Anterior cingulate cortex (tissue), 58 donors: ENCODE data around the gene HIGD2B.
"Not testable (repeated sequence)": the region's sequence is repeated elsewhere in the genome, so short reads cannot be mapped to it uniquely, and the experiment has no call there.

Source experiments
- DNase-seq, 58 donors: peaks; one replicate each; lab custom pipeline; 2025; lab: John Stamatoyannopoulos, UW

Gene HIGD2B, protein sequence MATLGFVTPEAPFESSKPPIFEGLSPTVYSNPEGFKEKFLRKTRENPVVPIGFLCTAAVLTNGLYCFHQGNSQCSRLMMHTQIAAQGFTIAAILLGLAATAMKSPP

DNA sequence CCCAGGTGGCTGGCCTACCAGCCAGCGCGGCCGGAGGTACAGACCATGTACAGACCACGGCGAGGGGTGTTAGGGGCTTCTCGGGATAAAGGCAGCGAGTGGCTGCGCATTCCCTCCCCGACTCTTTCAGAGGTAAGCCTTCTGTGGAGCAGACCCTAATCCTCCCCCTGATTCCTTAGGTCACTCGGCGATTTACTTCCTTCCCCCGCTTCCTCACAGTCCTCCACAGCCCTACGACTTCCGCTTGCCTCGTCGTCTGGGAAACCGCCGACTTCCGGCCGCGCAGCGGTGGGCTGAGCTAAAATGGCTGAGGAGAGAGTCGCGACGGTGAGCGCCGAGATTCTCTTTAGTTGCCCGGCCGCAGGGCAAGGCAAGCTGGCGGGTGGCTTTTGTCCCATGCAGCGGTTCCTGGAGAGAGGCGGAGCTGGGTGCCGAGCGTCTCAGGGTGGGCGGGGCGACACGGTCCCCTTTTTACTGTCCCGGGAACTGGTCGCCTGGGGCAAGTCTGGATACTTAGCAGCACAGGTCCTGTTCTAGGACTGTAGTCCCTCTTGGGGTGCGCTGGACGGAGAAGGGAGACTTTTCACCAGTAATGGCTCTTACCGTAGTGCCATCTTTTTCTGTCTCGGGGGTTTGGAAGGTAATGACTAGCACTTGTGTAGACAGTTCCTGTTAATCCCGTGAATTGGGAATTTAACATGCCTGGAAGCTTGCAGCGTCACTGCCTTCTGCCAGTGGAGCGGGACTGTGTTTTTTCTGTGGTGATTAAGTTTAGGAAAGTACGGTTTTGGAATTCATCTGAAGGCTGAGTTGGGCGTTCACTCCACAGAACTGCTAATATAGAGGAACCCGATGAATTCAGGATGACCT is at the start of gene HIGD2B, which contains the start of gene BBS4:
TSS of gene HIGD2B (minus strand) at position 258 of the 870 bp plus-strand sequence. CDS start 9,808 bp downstream, outside the sequence.
TSS of gene BBS4 (plus strand) at position 283 of the 870 bp plus-strand sequence. CDS start at position 304, 21 bp downstream.
- no peak for DNase-seq

DNA sequence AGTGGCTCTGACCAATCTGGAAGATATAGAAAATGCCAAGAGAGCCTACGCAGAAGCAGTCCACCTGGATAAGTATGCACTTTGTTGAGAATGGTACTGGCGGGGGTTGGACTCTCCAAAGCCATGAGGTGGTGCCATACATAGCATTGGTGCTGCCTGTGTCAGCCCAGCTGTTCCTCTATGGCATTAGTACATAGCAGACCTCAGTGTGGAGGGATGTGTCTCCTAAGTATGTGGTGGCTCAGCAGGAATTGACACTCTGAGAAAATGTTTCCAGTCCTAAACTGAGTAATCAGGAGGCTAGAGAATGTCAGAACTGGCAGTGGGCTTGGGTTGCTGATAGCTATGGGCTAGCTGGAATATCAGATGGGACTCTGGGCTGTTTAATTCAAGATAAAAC is 49.1 kb upstream of the HIGD2B start:
- no peak for DNase-seq

DNA sequence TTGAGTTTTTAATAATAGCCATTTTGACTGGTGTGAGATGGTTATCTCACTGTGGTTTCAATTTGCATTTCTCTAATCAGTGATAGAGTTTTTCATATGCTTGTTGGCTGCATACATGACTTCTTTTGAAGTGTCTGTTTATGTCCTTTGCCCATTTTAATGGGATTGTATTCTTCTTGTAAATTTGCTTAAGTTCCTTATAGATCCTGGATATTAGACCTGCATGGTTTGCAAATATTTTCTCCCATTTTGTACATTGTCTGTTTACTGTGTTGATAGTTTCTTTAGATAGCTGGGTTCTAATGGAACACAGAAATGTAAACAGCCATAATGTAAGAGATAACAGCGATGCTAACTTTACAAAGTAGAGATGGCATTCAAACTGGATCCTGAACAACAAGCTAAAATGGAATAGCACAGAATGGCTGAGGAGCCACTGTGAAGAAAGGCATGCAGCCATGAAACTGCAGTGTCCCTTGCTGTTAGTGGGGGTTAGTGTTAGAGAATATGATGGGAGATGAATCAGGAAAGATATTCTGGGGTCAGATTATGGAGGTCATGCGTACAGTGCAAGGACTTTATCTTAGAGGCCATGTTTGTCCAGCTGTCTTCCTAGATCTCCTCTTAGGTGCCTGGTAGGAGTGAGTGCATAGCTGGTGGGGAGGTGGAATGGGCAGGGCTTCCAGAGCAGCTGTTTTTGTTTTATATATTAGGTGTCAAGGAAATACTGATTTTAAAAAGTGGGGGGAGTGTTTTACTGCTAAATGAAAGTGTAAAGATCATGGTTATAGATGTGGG is 48.2 kb upstream of the HIGD2B start:
- no peak for DNase-seq

DNA sequence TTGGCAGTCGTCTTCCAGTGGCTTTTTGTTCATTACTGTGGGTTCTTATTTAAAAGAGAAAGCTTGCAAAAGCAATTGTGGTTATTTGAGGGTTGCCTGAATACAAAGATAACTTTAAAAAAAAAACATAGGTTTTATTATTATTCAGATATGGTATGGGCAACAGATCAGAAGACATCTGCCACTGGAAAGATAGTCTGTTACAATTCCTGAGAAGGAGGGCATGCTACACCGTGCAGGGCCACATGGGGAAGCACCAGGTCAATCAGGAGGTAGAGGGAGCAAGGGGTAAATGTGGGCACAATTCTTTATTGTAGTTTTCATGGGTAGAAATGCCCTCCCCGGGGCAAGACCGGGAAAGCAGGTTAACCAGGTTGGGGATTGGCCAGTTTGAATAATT is 46.5 kb upstream of the HIGD2B start:
- DNase-seq: no peak

DNA sequence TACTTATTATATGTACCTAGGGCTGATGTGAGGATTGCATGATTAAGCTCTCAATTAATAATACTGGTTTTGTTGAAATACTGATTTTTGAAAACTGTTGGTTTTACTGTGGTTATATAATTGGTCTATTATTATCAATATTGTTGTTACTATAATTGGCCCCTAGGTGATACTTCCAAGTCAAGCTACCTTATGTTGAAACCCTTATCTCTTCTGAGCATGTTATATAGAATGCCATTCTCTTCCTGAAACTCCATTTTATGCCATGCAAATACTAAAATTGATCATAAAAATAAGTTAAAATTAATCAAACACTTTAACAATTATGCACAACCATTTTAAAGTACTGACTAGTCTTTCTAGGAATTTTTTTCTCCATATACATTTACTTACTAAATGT is 46.1 kb upstream of the HIGD2B start:
- DNase-seq: no peak

DNA sequence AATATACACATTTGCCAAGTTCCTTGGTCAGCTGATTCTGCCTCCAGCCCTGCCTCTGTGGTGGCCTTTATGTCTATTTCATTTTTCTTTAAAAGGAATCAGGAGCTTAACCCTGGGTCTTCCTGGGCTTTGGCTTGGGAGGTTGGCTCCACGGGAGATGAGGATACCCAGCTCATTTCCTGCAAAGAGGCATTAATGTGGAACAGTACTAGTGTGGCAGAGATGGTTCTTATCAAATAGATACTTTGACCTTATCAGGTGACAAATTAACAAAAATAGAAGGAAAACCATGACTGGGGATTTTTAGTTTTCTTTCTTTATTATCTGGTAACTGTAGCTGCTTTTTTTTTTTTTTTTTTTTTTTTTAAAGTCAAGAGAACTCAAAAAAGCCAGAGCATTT is 42.8 kb upstream of the HIGD2B start:
- DNase-seq: no peak

DNA sequence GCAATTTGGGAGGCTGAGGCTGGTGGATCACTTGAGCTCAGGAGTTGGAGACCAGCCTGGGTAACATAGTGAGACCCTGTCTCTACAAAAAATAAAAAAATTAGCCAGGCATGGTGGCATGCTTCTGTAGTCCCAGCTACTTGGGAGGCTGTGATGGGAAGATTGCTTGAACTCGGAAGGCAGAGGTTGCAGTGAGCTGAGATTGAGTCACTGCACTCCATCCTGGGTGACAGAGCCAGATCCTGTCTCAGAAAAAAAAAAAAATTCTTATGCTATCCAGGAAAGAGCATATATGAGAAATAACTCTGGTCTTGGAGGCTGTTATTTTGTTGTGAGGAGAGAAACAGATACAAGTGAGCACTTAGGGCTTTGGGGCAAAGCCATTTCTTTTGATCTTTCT is 42.3 kb upstream of the HIGD2B start:
- DNase-seq: not testable (repeated sequence)

DNA sequence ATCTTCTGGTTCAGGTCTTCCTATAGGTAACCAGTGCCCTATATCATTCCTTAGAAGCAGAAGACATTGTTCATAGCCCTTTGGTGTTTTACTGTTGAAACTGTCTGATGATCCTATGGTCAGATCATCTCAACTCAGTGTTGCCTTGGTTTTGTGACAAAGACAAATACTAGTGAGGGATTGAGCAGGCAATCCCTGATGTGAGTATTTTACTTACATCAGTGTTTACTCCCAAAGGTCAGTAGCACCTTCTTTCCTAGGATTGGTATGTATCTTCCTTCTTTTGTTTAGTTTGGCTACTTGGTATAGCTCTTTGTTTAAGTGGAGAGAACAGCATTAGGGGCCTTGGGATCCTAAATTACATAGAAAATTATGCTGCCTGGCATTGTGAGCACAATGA is 41.2 kb upstream of the HIGD2B start:
- no peak for DNase-seq

DNA sequence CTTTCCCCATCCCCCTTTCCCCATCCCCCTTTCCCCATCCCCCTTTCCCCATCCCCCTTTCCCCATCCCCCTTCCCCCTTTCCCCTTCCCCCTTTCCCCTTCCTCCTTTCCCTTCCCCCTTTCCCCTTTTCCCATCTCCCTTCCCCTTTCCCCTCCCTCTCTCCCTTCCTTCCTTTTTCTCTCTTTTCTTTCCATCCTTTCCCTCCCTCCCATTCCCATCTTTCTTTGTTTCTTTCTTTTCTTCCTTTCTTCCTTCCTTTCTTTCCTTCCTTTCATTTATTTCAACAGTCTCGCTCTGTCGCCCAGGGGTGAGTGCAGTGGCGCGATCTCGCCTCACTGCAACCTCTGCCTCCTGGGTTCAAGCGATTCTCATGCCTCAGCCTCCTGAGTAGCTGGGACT is 39.9 kb upstream of the HIGD2B start:
- not testable (repeated sequence) for DNase-seq

DNA sequence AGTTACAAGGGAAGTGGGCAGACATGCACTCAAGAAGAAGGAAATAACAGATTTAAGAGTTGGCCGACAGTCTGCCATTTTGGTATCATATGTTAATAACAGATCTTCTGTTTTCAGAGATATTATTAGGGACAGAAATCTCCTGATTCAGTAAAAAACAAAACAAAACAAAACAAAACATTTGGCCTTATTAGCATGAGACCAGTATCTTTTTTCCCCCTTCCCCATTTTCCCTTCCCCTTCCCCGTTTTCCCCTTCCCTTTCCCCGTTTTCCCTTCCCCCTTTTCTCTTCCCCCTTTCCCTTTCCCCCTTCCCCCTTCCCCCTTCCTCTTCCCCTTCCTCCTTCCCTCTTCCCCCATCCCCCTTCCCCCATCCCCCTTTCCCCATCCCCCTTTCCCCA is 39.5 kb upstream of the HIGD2B start:
- DNase-seq: no peak

DNA sequence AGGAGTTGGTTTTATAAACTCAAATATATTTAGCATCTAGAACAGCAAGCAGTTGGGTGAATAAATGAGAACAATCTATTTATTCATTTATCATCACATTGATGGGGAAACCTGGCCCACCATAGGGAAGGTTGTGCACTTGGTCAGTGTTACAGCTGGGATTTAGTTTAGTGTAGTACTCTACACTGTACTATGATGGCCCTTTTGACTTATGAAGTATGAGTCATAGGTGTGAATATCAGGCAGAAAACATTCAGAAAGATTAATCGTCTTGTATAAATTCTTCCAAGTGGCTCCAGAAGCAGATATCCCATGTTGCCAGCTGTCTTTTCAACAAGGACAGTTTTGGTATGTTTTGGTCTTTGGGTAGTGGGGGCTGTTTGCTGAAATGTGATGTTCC is 38.0 kb upstream of the HIGD2B start:
- DNase-seq: no peak

DNA sequence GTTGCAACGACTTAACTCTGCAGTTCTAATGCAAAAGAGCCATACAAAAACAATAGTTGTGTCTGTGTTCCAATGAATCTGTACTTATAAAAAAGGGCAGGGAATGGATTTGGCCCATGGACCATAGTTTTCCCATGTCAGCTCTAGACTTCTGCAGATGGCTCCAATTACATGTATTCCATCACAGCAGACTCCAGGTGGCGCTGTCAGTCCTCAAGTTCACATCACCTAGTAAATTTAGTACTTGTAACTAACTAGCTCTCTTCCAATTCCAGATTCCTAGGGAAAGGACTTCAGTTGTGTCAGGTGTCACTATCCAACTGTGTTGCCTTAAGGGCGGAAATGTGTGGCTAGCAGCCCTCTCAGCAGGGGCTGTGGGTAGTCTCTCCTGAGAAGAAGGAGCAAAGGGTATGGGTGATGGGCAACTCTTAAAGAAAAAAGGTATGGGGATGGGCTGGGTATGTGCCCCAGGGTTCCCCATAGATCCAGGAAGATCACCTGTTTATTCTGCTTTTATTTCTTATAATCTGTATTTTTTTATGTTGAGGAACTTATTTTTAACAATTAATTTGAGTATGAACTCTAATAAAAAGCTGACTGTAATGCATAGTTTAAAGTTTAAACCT is 36.2 kb upstream of the HIGD2B start:
- peak in 44 of 58 donors; percentile 0 to 72 (median 14) for DNase-seq

DNA sequence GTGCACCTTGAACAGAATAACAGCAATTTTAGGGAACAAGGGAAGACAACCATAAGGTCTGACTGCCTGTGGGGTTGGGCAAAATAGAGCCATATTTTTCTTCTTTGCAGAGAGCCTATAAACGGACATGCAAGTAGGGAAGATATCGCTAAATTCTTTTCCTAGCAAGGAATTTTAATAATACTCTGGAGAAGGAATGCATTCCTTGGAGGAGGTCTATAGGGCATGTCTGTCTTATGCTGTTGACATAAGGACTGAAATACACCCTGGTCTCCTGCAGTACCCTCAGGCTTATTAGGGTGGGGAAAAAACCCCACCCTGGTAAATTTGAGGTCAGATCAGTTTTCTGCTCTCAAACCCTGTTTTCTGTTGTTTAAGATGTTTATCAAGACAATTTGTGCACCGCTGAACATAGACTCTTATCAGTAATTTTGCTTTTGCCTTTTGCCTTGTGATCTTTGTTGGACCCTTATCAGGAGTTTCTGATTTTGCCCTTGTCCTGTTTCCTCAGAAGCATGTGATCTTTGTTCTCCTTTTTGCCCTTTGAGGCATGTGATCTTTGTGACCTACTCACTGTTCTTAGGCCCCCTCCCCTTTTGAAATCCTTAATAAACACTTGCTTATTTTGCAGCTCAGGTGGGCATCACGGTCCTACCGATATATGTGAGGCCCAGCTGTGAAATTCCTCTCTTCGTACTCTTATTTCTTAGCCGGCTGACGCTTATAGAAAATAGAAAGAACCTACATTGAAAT is 22.7 kb upstream of the HIGD2B start:
- DNase-seq: not testable (repeated sequence)

DNA sequence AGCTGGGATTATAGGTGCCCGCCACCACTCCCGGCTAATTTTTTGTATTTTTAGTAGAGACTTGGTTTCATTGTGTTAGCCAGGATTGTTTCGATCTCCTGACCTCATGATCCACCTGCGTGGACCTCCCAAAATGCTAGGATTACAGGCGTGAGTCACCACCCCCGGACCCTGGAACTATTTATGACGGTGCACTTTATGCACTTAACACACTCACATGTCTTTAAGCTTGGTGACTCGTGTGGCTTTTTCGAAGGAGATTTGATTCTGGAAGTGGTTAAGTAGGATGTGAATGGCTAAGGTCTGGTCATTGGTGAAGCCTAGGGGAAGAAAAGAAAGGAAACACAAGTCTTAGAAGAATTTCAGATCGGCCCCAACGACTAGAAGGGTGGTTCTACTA is 20.3 kb upstream of the HIGD2B start:
- DNase-seq: no peak

DNA sequence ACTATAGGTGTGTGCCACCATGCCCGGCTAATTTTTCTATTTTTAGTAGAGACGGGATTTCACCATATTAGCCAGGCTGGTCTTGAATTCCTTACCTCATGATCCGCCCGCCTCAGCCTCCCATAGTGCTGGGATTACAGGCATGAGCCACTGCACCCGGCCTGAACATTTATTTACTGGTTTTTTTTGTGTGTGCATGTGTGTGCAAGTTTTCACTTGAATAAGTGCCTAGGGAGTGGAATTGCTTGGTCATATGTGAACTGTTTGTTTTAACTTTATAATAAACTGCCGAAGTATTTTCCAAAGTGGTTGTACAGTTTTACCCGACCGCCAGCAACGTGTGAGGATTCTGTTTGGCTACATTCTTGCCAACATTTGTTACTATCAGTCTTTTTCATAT is 14.1 kb upstream of the HIGD2B start:
- no peak for DNase-seq

DNA sequence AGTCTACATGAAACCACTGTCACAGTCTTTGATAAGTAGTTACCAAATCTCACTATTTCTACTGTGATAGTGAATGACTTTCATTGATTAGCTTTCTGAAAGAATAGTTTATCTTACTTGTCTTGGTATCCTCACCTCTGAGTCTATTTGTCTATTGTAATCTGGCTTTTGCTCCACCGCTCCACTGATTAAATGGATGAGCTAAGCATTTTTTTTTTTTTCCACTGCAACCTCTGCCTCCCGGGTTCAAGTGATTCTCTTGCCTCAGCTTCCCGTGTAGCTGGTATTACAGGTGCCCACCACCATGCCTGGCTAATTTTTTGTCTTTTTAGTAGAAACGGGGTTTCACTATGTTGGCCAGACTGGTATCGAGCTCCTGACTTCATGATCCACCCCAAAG is 13.0 kb upstream of the HIGD2B start:
- DNase-seq: no peak

DNA sequence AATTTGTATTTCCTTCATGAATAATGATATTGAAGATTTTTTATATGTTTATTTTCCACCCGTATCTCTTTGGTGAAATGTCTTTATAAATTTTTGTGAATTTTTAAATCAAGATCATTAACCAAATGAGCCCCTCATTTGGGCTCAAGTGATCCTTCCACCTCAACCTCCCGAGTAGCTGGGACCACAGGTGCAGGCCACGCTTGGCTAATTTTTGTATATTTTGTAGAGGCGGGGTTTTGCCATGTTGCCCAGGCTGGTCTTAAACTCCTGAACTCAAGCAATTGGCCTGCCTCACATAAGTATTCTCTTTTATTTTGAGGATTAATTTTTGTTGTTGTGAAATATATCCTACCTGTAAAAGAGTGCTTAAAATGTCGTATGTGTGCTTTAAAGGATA is 5.0 kb upstream of the HIGD2B start:
- DNase-seq: no peak

DNA sequence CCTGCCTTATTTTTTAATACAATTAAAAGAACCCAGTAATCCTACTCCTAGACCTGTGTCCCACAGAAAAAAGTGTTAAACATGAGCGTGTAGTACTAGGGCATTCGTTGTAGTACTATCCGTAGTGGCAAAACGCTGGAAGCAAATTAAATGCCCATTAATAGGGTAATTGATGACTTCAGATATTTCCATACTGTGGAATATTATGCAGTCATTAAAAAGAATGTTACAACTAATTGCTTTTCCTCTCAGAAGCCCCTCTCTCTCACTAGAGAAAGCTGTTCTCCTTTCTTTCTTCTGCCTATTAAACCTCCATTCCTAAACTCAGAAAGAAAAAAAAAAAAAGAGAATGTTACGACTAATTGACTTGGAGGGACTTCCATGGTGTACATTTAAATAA is 2.7 kb upstream of the HIGD2B start:
- DNase-seq: no peak

DNA sequence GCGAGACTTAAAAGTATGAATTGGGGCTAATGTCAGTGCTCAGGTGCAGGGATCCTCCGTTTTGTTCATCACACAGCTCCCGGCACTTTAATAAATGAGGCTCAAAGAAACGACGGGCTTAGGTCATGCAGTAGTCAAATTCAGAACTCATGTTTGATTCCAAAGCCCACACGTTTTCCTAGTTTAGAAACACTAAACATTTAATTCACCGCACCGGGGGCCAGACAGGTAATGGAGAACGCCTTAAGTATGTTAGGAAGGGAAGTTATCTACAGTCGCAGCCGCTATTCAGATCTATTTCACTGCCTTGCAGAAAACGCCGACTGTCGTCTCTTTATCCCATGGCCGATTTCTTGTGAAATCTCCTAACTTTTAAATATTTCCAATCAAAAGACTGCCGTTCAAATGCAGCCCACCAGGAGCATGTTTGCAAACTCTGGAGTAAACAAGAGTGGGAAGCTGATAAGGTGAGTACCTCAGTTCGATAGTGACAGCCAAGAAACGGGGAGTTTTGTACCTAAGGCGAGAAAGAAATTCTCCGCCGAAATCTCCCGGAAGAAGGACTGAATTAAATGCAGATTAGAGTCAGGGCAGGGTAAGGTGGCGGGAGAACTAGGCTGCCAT is 569 bp downstream of the HIGD2B start:
- no peak for DNase-seq

DNA sequence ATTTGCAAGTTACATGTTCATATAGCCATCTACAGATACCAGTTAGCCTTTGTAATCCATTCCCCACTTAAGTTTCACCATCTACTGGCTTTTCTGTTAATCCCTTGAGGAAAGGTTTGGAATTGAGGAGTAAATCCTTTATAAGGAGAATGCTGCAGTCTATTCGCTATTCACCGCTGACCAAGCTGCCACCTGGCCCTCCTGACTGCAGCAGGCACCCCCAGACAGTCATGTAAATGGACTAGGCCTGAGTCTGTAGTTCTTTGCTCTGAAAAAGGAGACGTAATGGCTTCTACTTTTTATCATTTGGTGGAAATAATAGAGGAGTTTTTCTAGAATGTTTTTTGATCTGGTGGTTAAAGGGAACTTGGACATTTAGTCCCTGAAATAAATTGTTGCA is 3.2 kb downstream of the HIGD2B start:
- DNase-seq: no peak
